NOMO-1 treated with DMSO at 0.1 percent for 48 hours (cell line): ENCODE results near the gene ZNF784.

Source experiments
- DNase-seq: peaks from one replicate; lab custom pipeline; 2025; ENCODE audit not compliant: unreplicated experiment; lab: John Stamatoyannopoulos, UW

ZNF784 gene

GRCh38 chr19:55603581-55604292, 20.6 kb downstream of the ZNF784 start:
- no peak for DNase-seq

GRCh38 chr19:55603115-55603514, 21.3 kb downstream of the ZNF784 start:
- DNase-seq: no peak

- no peak for DNase-seq
These were observed 22.0 kb downstream of the ZNF784 start for GRCh38 chr19:55602104-55603001.

- DNase-seq: no peak
These were observed 23.3 kb downstream of the ZNF784 start for GRCh38 chr19:55601084-55601483.

- DNase-seq: no peak
These were observed 23.7 kb downstream of the ZNF784 start for GRCh38 chr19:55600662-55601028.

- DNase-seq: peak; percentile 90
These were observed 24.3 kb downstream of the ZNF784 start, which contains the start of gene ZNF524 for GRCh38 chr19:55599842-55600661. Gene ZNF524 (plus strand): TSS chr19:55600288. CDS start chr19:55602113, 1,825 bp downstream.

- DNase-seq: peak; percentile 99
These were observed 24.9 kb downstream of the ZNF784 start, which contains the start of gene FIZ1 for GRCh38 chr19:55599468-55599841. Gene FIZ1 (minus strand): TSS chr19:55599517. CDS start chr19:55597865, 1,652 bp downstream.

GRCh38 chr19:55598719-55599467, 25.5 kb downstream of the ZNF784 start:
- DNase-seq: peak; percentile 84

GRCh38 chr19:55598034-55598433, 26.3 kb downstream of the ZNF784 start:
- no peak for DNase-seq

GRCh38 chr19:55597501-55597921, 26.9 kb downstream of the ZNF784 start:
- DNase-seq: no peak

- no peak for DNase-seq
These were observed 28.1 kb downstream of the ZNF784 start for GRCh38 chr19:55596304-55596703.

GRCh38 chr19:55594996-55595545, 29.3 kb downstream of the ZNF784 start:
- no peak for DNase-seq

GRCh38 chr19:55593096-55593772, 31.1 kb downstream of the ZNF784 start:
- no peak for DNase-seq

- no peak for DNase-seq
These were observed 31.8 kb downstream of the ZNF784 start for GRCh38 chr19:55592391-55593090.

GRCh38 chr19:55591555-55591954, 32.8 kb downstream of the ZNF784 start:
- DNase-seq: no peak

GRCh38 chr19:55590617-55591016, 33.7 kb downstream of the ZNF784 start:
- no peak for DNase-seq

- no peak for DNase-seq
These were observed 34.3 kb downstream of the ZNF784 start for GRCh38 chr19:55590109-55590508.

GRCh38 chr19:55588738-55589137, 35.6 kb downstream of the ZNF784 start:
- no peak for DNase-seq
